Measurements from ENCODE around the gene COX6B2. TPM values are rescaled to one million over a fixed set of nuclear protein-coding genes. Genes with fewer than 3 reads are reported as not detected.

The COX6B2 gene
- total and polyA plus RNA-seq, 2 of the 13 experiments (the other 11 are each of a cell fraction or from before 2014, with no cell fraction given), result 0.21 TPM; not detected in 1

DNA sequence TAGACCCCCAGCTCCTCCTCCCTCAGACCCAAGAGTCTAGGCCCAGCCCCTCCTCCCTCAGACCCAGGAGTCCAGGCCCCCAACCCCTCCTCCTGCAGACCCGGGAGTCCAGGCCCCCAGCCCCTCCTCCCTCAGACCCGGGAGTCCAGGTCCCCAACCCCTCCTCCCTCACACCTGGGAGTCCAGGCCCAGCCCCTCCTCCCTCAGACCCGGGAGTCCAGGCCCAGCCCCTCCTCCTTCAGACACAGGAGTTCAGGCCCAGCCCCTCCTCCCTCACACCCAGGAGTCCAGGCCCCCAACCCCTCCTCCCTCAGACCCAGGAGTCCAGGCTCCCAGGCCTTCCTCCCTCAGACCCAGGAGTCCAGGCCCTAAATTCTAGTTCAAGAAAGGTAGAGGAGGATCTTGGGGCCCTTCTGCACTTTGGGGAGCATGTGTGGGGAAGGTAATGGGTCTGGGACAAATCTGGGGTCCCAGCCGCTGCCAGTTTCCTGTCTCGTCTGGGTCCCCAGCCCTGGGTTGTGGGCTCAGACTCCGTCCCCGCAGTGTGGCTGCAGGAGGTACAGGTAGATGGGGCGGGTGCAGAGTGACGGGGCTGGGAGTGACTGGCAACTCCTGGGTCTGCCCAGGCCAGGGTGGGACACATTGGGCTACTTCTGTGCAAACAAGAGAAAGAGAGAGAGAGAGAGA, 18.9 kb upstream of the COX6B2 start:
- BruUV-seq (replicated peaks), result no TSS peak
- Histone ChIP-seq H3K27ac (ENCODE audit: extremely low read length, insufficient read depth, low read length) (no peak overlapping the region), H2AFZ (ENCODE audit: low read length) (no peak overlapping the region), H4K20me1 (ENCODE audit: insufficient read depth, low read length) (no peaks in the 10 kb centered on the region), H3K36me3 (replicated peaks in 1 of 2; ENCODE audit: control insufficient read depth in 1 of 2, insufficient read depth in 2 of 2, low read length in 2 of 2) (no peaks in the 10 kb centered on the region), H3K79me2 (ENCODE audit: insufficient read depth, low read length) (no peaks in the 10 kb centered on the region), H3K9ac (ENCODE audit: insufficient read depth, low read depth, low read length) (peak overlapping the region; percentile 51; the same call in 1 of the 2 replicates), H3K4me1 (ENCODE audit: insufficient read depth, low read length) (peaks cover 82% of the 10 kb centered on the region), H3K27me3 (ENCODE audit: control insufficient read depth in 1 of 2, insufficient read depth in 2 of 2, low read length in 2 of 2) (peaks cover 7 to 38% of the 10 kb centered on the region in 2 experiments; a peak in 4 of 5 replicates), H3K4me3 (replicated peaks in 1 of 3; ENCODE audit: insufficient read depth in 1 of 3, low read depth in 2 of 3, low read length in 3 of 3) (peak overlapping the region; percentile 44 to 70 (median 48)), H3K4me2 (ENCODE audit: low read depth, low read length) (peak overlapping the region; percentile 87), H3K9me3 (ENCODE audit: low read length) (no peaks in the 10 kb centered on the region)
- in situ Hi-C loops (cut with HindIII; ENCODE audit: extremely low pct_ligation_motif_present, low pct_unique_long_range_greater_than_20kb) (no loop called here), intact Hi-C loops (cut with micrococcal nuclease; ENCODE audit: unreplicated experiment) (no loop called here)
- 4% methylated on average over 8 of the region's 9 CpGs for WGBS (ENCODE audit: low lambda C conversion rate)
- DNase-seq (ENCODE audit: low spot score), result no peak
- no peak for FAIRE-seq
- TF ChIP-seq ZNF788 (CRISPR knock-in tag; IDR thresholded peaks at IDR 0.05; ENCODE audit: borderline replicate concordance) (peak; percentile 36; the same call in 1 of the 2 replicates), MTA1 (CRISPR knock-in tag; IDR thresholded peaks at IDR 0.05; ENCODE audit: borderline replicate concordance) (0 out of 2 replicates have a peak, but pooled peaks have one; percentile 24), ZSCAN22 (CRISPR knock-in tag; IDR thresholded peaks at IDR 0.05) (peak; percentile 97), ARNTL (CRISPR knock-in tag; IDR thresholded peaks at IDR 0.05) (0 out of 2 replicates have a peak, but pooled peaks have one; percentile 33), ZBTB3 (CRISPR knock-in tag; IDR thresholded peaks at IDR 0.05; ENCODE audit: borderline replicate concordance, low read depth) (no peak), ZNF883 (CRISPR knock-in tag; IDR thresholded peaks at IDR 0.05; ENCODE audit: not compliant biosample characterization) (peak; percentile 18)
- peak; percentile 21; the same call in 2 of the 3 replicates for ATAC-seq
- ChIA-PET CTCF (ENCODE audit: low intra/inter-chr PET ratio, low total read pairs) (no interaction called here), POLR2A (interaction anchor here (0.6 to 1.0 kb wide), 4 partner anchors 11 to 88 kb away, joined by 3 to 4 read pairs (median 3); partner anchors contain the start of genes ISOC2 and KMT5C)

Measured in HepG2 (cell line).